Measurements from ENCODE around the gene DKC1.
"Not testable (repeated sequence)": the region's sequence is repeated elsewhere in the genome, so short reads cannot be mapped to it uniquely, and the experiment has no call there.

Gene DKC1

DNA sequence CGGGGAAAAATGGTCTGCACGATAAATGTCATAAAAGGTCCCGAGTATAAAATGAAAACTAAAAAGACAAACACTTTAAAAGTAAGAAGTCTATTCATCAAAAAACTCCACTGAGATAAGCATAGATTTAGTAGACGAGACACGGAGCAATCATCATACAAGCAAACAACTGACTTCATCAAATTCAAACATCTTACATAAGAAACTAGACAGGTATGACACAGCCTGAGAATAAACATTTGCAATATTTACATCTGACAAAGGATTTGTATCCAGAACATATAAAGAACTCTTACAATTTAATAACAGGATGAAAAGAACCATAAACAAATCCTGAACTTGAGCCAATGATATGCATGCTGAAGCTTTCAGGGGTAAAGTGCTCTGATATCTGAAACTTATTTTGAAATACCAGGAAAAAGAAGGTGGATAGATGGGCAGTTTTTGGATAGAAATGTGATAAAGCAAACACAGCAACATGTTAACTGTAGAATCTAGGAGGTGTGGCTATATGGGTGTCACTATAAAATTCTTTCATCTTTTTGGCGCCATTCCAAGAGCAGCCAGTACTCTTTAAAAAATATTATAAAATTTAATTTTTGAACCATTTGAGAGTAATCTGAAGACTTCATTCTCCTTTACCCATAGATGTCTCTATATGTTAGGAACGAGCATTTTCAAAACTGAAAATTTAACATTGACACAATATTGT is 30.6 kb downstream of the DKC1 start:
- DNase-seq, result no peak

DNA sequence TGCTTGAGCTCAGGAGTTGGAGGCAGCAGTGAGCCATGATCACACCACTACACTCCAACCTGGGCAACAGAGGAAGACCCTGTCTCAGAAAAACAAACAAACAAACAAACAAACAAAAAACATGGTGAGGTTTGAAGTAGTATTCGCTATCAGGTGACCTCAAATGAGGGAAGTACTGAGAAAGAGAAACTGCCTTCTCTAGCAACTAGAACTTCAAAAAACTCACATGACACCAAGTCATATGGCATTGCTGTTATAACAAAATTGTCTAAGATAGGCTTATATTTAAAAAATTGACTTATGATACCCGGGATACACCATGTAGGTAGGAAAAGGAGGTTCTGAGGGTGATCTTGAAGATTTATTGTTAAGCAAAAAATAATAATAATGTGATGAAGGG is 32.4 kb downstream of the DKC1 start:
- DNase-seq, result no peak

DNA sequence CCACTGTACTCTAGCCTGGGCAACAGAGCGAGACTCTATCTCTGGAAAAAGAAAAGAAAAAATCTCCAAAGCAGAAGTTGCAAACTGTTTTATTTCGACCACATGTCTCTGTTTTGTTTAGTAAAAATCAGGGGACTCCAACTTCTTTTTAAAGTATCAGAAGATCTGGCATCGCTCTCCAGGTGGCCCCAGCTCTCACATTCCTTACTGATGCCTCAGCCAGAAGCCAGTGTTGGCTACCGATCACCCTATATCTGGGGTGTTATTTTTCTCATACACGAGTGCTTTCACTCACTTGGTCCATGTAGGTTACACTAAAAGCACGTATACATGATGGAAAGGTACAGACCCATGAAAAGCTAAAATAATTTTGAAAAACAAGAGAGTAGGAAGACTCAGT is 34.3 kb downstream of the DKC1 start:
- DNase-seq, result no peak

DNA sequence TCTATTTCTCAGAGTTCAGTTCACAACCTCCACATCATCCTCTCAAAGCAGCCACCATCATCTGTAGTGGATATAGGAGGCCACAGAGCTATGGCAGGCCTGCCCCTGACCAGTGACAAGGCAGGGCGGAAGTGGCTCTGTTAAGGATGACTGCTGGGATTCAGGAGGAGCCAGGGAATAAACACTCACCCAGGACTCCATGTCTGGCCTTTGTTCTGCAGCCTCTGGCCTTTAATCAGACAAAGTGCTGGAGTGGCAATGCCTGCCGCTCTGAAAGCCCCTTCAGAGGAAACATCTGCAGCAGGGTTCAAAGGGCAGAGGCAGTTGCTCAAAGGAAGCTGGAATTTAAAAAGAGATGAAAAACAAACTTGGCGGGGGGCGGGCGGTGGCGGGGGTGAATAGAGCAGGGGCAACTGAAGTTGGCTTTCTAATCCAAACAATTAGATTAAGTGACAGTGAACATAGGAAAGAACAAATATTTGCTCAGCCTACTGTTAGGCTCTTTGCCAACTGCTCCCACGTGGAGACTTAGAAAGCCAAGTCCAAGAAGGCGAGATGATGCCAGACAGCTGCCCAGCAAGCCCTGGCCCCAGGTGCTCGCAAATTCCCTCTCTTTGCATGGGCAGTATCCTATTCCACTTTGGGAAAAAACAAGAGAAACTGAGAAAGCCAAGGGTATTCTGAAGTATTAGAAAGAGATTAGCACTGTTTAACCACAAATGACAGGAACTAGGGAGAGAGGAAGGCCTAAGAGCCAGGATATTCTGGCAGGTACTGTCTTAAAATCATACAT is 37.1 kb downstream of the DKC1 start:
- peak; percentile 94 for DNase-seq

DNA sequence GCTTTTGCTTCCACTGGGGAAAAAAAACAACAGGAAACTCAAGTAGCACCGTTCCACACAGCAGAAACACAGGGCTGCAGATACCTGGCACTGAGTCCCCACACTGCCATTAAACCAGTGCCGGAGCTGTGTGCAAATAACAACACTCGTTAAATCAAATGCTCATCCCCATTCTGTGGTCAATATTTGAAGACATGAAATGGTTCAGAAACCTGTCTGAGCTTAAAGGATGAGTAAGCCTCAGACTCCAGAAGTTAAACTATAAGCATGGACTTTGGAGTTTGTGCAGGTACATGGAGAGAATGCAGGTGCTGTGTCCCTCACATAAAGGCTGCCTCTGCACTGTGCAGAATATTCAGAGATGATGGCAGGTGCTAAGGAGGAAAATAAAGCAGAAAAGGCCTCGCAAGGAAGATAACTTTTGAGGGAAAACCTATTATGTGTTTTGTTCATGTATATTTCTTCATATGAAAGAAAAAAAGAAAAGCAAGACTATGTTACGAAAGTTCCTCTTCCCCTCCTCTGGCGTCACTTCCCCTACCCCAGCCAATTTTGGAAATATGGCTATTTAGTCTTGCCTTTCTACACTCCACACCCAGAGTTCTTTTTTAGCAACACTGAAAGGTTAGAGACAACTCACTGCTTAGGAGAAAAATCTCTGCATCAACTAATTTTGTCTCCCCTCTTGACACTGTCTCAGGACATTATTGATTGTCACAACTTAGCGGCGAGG is 38.0 kb downstream of the DKC1 start:
- DNase-seq, result peak; percentile 31

DNA sequence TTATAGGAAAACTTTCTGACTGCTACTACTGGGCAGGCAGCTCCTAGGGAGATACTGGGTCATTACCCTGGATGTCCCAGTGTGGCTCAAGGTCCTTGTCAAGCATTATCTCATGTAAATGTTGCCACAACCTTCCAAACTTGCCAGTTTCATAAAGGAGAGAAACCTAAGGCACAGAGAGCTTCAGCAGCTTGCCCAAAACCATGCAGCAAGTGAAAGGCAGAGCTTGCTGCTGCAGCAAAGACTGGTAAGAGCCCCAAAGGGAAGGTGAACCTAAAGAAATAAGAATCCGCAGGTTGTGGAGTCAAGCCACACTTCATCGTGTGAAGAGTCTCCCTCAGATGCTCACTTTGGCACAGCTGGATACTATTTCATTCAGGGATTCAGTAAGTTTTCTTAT is 40.3 kb downstream of the DKC1 start:
- DNase-seq, result no peak

DNA sequence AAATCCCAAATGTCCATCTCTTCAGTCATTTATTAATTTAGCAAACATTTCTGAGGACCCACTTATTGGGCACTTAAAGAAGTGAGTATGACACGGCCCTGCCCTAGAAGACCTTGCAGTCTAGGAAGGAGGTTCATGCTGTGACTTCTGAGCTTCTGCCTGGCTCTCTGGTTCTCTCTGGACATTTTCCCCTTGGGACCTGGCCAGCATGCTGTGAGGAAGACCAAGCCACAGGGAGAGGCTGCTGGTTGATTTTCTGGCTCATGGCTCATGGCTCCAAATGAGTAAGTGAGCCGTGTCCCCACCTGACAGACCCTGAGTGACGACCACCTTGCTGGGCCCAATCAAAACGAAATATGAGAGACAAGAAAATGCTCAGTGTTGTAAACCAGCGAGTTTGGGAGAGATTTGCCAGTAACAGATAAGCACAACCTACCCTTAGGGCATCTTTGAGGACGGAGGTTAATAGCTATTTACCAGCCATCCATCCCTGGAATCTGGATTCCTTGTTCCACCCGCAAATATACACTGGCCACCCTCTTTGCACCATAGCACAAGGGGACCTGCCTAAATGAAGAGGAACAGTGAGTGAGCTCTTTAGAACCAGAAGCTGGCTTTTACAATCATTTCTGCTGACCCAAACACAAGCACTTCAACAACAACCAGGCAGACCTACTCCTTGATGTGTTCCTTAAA is 41.7 kb downstream of the DKC1 start:
- DNase-seq, result no peak

DNA sequence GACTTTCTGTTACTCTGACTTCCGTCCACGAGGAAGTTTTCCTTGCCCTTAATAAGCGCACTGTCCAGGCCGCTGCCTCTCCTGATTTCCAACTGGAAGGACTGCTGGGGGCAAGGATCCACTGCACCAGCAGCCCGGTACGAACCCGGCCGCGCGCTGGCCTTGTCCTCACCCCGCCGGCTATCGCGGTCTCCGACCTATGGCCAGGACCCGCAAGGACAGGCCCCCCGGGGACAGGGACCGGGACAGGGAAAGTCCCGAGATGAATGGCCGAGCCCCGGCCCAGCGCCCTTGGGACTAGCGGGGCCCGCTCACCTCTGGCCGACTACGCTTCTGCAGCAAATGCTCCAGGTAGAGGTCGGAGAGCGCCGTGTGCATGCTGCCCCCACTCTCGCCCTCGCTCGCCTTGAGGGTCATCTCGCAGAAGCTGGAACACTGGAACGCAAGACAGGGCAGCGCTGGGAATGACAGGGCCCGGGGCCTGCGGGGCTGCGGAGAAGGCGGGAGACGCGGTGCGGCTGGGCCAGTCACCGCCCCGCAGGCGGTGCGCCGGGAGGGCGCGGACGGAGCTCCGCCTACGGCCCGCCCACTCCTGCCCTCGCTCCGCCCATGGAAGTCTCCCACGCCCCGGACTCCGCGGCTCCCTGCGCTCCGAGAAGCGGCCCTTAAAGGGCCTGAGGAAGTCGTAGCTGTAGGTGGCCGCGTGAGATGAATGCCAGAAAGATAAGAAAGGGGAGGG is 42.5 kb downstream of the DKC1 start, which contains the start of gene MPP1:
MPP1 (minus strand) TSS at position 529 of the 739 bp plus-strand sequence; CDS start at position 417, 112 bp downstream.
- DNase-seq, result peak; percentile 8

DNA sequence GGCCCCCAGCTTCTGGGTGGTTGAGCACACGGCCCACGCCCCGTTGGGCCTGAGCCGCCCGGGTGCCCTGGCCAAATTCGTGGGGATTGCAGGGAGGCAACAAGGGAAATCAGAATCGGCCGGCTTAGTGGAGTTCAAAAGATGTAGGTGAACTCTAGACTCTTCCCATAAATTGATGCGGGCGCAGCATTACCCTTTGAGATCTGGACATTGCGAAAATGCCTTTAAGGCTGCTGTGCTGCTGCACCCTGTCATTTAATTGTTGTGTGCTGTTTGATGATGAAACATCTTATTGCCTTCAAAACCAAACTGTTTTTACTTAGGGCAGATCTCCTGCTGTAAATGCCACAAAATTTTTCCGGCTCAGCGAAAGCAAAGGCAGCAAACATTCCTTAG is 43.0 kb downstream of the DKC1 start:
- no peak for DNase-seq

DNA sequence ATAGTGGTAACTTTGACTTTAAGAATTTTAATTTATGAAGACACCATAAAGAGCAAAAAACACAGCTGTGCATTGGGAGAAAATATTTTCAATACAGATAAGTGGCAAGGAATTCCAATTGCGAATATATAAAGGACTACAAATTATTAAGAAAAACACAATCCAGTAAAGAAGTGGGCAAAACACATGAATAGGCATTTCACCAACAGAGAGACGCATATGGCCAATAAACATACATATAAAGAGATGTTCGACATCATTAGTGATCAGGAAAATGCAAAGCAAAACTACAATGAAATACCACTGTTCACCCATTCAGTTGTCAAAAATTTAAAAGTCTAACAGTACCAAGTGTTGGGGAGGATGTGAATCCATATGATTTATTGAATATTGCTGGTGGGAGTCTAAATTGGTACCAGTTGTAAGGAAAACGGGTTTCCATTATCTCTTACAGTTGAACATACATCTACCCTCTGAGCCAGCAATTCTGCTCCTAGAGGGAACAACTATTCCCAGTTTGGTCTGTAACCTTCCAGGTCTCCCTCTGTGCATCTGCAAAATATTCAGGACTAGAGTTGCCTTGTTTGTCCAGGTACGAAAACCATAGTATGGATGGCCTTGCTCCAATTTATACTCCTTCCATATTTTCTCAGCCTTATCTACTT is 44.3 kb downstream of the DKC1 start:
- DNase-seq, result no peak

DNA sequence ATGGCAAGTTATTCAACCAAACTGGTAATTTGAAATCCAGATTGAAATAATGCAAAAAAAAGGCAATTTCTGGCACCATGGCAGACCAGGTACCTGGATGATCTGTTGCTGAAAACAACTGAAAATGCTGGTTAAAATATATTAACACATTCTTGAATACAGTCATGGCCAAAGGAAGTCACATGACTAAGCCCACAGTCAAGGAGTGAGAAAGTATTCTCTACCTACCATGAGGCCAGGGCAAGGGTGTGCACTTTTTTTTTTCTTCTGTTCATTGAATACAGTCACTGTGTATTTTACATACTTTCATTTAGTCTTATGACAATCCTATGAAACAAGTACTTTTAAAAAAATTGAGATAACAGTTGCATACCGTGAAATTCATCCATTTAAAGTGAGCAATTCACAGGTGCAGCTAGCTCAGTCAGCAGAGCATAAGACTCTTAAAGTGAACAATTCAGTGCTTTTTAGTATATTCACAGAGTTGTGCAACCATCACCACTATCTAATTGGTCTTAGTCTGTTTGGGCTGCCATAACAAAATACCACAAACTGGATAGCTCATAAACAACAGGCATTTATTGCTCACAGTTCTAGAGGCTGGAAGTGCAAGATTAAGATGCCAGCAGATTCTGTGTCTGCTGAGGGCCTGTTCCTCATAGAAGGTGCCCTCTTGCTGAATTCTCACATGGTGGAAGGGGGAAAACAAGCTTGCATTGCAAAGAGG is 47.4 kb downstream of the DKC1 start:
- DNase-seq, result no peak

DNA sequence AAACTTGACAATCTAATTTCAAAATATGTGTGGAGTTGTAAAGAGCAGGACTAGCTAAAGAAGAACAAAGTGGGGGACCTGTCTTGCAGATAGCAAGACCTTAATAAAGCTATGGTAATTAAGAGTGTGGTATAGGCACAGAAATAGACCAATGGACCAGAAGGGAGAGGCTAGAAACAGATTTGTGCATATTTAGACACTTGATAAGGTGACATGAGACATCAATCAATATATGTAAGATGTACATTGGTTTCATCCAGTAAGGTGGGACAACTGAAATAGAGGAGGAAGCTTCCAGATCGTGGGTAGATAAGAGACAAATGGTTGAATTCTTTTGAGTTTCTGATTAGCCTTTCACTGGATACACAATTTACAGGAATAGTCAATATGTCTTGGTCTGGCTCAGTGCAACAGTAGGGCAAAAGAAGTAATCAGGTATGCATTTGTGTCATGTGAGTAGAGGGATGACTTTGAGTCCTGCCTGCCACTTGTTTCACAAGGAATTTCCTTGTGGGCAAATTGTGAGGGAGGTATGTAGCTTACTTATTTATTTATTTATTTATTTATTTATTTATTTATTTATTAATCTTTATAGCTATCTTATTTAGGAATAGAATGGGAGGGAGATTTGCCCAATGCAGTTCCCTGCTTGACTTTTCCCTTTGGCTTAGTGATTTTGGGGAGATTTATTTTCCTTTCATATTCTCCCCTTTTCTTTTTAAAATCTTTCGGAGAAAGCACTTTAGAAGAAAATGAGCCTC is 49.9 kb downstream of the DKC1 start:
- no peak for DNase-seq

DNA sequence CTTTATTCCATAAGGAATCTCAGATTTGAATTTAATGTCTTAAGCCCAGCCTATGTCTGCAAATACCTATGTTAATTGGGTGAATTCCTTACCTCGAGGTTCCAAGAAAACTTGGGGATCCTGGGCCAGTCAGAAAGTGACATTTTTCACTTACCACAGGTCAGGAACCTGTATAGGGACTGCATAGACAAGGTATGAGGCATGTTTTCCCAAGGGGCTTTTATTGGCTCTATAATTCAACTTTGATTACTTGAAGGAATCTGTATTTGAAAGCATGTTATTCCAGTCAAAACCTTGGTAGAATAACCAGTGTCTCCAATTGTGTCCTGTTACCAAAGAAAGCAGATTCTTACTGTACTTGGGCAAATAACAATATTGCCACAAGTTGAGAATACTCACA is 51.1 kb downstream of the DKC1 start:
- DNase-seq, result no peak

DNA sequence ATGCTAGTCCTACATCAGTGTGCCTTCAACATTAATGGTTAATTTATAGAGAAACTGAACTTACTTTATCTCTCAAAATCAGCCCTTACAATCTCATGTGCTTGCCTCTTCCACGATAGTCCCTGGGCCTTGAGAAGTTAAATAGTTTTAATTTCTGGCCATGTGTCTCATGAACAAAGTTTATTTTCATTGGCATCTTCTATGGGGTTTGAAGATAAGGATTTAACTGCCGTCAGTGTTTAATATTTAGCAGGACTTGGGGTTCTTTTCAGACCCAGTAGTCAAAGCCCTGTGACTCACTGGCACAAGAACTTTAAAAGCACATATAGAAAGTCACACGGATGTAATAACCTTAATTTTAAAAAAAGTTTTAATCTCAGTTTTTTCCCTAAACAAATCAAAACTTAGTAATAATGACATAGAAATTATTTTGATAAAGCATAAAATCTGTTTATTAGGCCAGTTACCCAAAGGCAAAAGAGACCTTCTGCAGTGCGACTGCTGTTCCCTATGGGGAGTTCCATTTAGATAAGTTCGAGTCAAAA is 52.7 kb downstream of the DKC1 start:
- no peak for DNase-seq

DNA sequence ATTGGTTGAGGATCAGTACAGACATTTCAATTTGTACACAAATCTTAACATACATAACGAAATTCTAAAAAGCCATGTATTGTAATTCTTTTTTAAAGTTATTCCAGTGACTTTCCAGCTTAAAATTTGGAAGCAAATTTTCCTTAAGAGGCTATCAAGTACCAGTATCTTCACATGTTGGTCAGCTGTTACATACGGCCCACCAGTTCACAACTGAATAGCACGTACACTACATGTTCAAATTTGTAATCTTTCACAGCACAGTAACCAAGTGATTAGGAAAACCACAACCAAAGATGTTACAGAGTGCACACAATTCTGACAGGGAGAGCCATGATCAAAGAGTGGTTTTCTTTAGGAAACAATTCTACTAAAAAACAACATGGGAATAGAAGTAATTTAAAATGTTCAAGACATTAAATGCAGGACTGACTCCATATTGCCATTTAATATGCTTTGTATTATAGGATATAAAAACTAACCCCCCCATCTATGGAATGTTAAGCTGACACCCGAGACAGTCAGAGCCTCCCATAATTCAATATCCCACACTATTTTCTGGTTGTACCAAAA is 53.7 kb downstream of the DKC1 start:
- not testable (repeated sequence) for DNase-seq

DNA sequence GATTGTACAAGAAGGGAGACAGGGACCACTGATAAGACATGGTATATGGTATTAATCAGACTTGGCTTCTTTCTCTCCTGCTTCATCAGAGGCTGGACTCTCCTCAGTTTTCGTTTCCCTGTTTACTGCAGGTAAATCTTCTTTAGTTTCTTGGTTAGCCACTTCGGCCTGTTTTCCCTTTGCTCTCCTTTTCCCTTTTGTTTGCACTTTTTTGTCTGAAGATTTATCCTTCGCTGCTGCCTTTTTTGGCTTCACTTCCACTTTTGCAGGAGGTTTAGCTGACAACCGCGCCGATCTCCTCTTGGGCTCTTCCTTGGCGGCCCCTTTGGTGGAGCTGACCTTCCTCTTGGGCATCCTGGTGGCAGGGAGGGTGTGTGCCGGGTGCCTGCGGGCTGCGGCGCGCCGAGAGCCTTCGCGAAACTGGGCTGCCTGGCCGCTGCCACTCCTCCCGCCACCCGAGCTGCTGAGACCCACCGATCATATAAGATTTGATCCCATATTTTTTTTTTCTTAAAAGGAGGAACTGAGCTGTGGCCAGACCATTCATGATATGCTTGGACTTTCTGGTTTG is 54.5 kb downstream of the DKC1 start:
- not testable (repeated sequence) for DNase-seq

DNA sequence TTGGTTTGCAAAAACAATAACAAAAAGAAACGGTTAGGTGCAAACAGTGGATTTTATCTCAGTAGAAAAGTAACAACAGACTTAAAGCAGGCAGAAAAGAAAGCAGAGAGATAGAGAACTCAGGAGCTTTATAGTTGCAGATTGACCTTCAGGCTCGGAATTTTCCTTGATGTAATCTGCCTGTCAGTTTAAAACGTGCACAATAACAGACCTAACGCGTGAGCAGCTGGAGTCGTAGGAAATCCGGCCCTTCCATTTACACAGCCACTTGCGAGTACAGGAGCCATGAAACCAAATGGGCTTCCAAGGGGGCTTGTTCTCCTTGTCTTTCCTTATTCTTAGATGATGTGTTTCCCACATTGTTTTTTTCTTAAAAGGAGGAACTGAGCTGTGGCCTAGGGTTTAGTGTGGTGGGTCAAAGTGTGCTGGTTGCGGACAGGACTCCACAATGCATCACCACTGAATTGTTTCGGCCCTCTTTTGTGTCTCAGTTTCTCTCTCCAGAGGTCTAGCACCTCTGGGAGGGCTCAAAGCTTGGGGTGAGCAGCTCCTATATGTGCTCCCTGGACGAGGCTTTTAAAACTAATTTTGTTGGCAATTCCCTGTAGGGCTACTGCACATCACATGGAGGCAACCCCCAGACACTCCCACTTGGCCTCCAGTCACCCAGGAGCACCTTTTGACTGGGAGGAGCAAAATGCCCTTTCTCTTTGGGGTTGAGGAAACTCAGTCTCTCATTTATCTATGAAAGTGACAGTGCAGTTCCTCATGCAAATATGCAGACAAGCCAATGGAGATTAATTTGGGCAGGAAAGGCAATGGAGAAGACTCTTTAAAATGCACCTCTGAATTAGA is 56.5 kb downstream of the DKC1 start:
- no peak for DNase-seq

DNA sequence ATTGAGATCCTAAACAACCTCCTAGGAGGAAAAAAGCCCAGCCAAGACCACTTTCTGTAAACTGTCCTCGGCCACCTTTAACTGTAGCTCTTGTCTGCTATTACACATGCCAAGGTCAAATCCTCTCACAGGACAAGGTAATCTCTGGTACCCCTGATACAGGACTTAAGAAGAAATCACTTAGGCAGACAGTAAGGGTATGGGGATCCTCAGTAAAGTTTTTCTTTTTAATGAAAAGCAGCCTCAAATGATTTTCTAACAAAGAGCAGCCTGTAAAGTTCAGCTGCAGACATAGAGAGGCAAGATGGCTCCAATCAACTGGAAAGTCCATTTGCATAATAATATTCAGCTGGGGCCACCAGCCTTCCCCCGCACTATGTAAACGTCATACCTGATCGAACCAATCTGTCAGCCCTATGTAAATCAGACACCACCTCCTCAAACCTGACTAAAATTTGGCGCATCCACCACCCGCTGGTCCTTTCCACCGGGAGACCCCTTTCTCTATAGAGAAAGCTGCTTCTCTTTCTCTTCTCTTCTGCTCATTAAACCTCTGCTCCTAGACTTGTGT is 57.2 kb downstream of the DKC1 start:
- DNase-seq, result no peak
